Measurements from ENCODE around the gene RPTOR. TPM values are rescaled to one million over a fixed set of nuclear protein-coding genes. Genes with fewer than 3 reads are reported as not detected.

The RPTOR gene
- total RNA-seq, 4 donors from 2014 or later: 18.7 to 35.4 (median 21.0) TPM

DNA sequence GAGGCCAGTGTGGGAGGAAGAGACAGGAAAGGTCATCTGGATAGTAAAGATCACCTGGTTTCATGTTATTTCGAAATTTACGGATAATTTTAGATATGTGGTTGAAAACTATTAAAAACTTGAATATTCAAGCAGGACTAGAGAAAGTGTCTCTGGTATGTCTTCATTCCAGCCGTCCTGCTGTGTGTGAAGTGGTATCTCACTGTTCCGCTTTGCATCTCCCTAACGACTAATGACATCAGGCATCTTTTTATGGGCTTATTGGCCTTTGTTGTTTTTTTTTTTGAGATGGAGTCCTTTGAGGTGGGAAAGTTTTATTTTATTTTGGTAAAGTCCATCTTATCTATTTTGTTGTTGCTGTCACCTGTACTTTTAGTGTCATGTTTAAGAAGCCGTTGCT, 232.6 kb downstream of the RPTOR start:
- TF ChIP-seq, protein P1, sequence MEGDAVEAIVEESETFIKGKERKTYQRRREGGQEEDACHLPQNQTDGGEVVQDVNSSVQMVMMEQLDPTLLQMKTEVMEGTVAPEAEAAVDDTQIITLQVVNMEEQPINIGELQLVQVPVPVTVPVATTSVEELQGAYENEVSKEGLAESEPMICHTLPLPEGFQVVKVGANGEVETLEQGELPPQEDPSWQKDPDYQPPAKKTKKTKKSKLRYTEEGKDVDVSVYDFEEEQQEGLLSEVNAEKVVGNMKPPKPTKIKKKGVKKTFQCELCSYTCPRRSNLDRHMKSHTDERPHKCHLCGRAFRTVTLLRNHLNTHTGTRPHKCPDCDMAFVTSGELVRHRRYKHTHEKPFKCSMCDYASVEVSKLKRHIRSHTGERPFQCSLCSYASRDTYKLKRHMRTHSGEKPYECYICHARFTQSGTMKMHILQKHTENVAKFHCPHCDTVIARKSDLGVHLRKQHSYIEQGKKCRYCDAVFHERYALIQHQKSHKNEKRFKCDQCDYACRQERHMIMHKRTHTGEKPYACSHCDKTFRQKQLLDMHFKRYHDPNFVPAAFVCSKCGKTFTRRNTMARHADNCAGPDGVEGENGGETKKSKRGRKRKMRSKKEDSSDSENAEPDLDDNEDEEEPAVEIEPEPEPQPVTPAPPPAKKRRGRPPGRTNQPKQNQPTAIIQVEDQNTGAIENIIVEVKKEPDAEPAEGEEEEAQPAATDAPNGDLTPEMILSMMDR (IDR thresholded peaks at IDR 0.05; ENCODE audit: low read depth): no peak

DNA sequence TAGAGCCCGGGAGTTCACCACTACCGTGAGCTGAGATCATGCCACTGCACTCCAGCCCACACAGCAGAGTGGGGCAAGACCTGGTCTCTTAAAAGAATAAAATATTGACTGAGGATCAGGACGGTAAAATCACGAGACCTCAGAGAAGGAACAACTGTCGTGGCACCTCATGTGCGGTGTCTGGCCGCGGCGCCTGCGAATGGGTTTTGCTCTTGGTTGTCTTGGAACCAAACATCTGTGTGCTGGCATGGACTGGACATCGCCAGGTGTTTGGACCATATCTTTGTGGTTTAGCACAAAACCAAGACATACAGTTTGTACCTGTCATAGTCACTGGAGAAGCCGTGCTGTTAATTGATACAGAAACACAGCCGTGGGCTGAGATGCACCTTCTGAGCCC, 234.1 kb downstream of the RPTOR start:
- TF ChIP-seq, protein P1 (IDR thresholded peaks at IDR 0.05; ENCODE audit: low read depth): no peak

DNA sequence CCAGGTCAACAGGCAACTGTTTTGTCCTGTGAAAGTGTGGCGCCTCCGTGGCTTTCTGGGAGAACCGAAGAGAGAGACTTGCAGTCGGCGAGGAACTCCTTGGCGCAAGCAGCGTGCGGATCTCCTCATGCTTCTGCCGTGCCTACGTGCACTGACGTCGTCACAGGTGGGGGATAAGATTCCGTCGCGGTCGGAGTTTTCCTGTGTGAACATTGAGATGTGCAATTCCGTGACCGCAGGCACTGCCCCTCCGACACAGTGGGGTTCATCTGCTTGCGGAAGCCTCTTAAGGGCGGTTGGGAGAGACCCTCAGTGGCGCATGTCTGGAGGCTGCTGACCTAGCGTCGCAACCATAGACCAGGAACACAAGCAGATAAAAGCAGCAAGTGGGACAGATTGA, 234.7 kb downstream of the RPTOR start:
- TF ChIP-seq, protein P1 (IDR thresholded peaks at IDR 0.05; ENCODE audit: low read depth): no peak

GRCh38 chr17:80779961-80780380, 235.3 kb downstream of the RPTOR start:
- TF ChIP-seq, protein P1 (IDR thresholded peaks at IDR 0.05; ENCODE audit: low read depth): no peak

GRCh38 chr17:80780381-80781198, 236.0 kb downstream of the RPTOR start:
- TF ChIP-seq, protein P1 (IDR thresholded peaks at IDR 0.05; ENCODE audit: low read depth): no peak

- TF ChIP-seq, protein P1 (IDR thresholded peaks at IDR 0.05; ENCODE audit: low read depth): no peak
Observed at GRCh38 chr17:80781211-80781610, 236.6 kb downstream of the RPTOR start.

GRCh38 chr17:80781807-80782277, 237.2 kb downstream of the RPTOR start:
- TF ChIP-seq, protein P1 (IDR thresholded peaks at IDR 0.05; ENCODE audit: low read depth): no peak
